ENCODE measurements around the gene NT5DC4.

DNA sequence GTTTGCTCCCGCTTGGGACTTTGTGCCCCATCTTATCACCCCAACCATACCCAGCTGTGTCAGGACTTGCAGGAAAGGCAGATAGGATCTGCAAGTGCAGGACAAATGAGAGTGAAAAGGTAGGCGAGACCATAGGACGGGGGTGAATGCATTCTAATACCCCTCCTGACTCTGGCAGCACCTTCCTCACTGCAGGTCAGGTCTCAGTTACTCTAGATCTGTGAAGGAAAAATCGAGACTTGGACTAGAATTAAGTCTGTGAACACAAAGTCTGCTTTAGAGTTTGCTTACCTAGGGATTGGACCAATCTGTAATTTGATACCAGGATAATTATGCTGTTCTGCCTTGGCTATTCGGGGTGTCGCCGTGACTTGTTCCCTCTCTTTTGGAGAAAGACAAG lies 19.7 kb downstream of the NT5DC4 start:
- TF ChIP-seq, protein P1, sequence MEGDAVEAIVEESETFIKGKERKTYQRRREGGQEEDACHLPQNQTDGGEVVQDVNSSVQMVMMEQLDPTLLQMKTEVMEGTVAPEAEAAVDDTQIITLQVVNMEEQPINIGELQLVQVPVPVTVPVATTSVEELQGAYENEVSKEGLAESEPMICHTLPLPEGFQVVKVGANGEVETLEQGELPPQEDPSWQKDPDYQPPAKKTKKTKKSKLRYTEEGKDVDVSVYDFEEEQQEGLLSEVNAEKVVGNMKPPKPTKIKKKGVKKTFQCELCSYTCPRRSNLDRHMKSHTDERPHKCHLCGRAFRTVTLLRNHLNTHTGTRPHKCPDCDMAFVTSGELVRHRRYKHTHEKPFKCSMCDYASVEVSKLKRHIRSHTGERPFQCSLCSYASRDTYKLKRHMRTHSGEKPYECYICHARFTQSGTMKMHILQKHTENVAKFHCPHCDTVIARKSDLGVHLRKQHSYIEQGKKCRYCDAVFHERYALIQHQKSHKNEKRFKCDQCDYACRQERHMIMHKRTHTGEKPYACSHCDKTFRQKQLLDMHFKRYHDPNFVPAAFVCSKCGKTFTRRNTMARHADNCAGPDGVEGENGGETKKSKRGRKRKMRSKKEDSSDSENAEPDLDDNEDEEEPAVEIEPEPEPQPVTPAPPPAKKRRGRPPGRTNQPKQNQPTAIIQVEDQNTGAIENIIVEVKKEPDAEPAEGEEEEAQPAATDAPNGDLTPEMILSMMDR (conservative IDR thresholded peaks at IDR 0.05; ENCODE audit: low read depth, low read length): no peak
- TF ChIP-seq EZH2 (IDR thresholded peaks at IDR 0.05; ENCODE audit: borderline replicate concordance, low read depth, low read length, poor library complexity, severe bottlenecking): no peak
